HG02840 (cell line): ENCODE data around the gene CTTNBP2.

Source experiments
- ATAC-seq: cut with Tn5 transposase; IDR thresholded peaks from one replicate; pipeline ENCODE4 v1.9.1; 2021; ENCODE audit warnings: mild to moderate bottlenecking, moderate library complexity, moderate number of reproducible peaks; ENCODE audit not compliant: unreplicated experiment, low FRiP score

CTTNBP2 gene

GRCh38 chr7:117827862-117828261 lies 45.4 kb downstream of the CTTNBP2 start:
- no peak for ATAC-seq

- no peak for ATAC-seq
Observed at GRCh38 chr7:117825132-117825531, 48.1 kb downstream of the CTTNBP2 start.

GRCh38 chr7:117824592-117824991 lies 48.6 kb downstream of the CTTNBP2 start:
- ATAC-seq = no peak

- ATAC-seq = no peak
Observed at GRCh38 chr7:117819558-117819957, 53.7 kb downstream of the CTTNBP2 start.

GRCh38 chr7:117818232-117818631 lies 55.0 kb downstream of the CTTNBP2 start:
- no peak for ATAC-seq

GRCh38 chr7:117816727-117817126 lies 56.5 kb downstream of the CTTNBP2 start:
- ATAC-seq = no peak

GRCh38 chr7:117811696-117812095 lies 61.5 kb downstream of the CTTNBP2 start:
- ATAC-seq = no peak

- no peak for ATAC-seq
Observed at GRCh38 chr7:117810642-117811512, 62.4 kb downstream of the CTTNBP2 start.

- ATAC-seq = no peak
Observed at GRCh38 chr7:117809958-117810357, 63.3 kb downstream of the CTTNBP2 start.

GRCh38 chr7:117808910-117809705 lies 64.1 kb downstream of the CTTNBP2 start:
- ATAC-seq = no peak

- no peak for ATAC-seq
Observed at GRCh38 chr7:117808341-117808757, 64.9 kb downstream of the CTTNBP2 start.

GRCh38 chr7:117807676-117808075 lies 65.6 kb downstream of the CTTNBP2 start:
- no peak for ATAC-seq

GRCh38 chr7:117806011-117806410 lies 67.2 kb downstream of the CTTNBP2 start:
- ATAC-seq = no peak

- no peak for ATAC-seq
Observed at GRCh38 chr7:117805241-117805640, 68.0 kb downstream of the CTTNBP2 start.

- ATAC-seq = no peak
Observed at GRCh38 chr7:117803476-117803875, 69.8 kb downstream of the CTTNBP2 start.

GRCh38 chr7:117802660-117803059 lies 70.6 kb downstream of the CTTNBP2 start:
- ATAC-seq = no peak

GRCh38 chr7:117800841-117801240 lies 72.4 kb downstream of the CTTNBP2 start:
- ATAC-seq = no peak

- no peak for ATAC-seq
Observed at GRCh38 chr7:117800406-117800805, 72.8 kb downstream of the CTTNBP2 start.

- ATAC-seq = no peak
Observed at GRCh38 chr7:117796889-117797288, 76.4 kb downstream of the CTTNBP2 start.

- no peak for ATAC-seq
Observed at GRCh38 chr7:117793976-117794375, 79.3 kb downstream of the CTTNBP2 start.

GRCh38 chr7:117793521-117793920 lies 79.7 kb downstream of the CTTNBP2 start:
- no peak for ATAC-seq
